Hepatocyte (in vitro differentiated cells): ENCODE measurements around the gene STRA6. TPM values are rescaled to one million over a fixed set of nuclear protein-coding genes. Genes with fewer than 3 reads are reported as not detected.

Source experiments
- DNase-seq: peaks from one replicate; pipeline ENCODE4 v3.0.0-alpha.2; 2016; ENCODE audit warnings: low spot score
- H2AFZ ChIP-seq: fragments of 200-600 bp; sonication (generic); 2 replicates; pipeline ENCODE4 v1.6.0; 2016; ENCODE audit warnings: antibody characterized with exemption, mild to moderate bottlenecking
- H3K27ac ChIP-seq: fragments of 200-600 bp; sonication (generic); 2 replicates; pipeline ENCODE4 v1.5.1; 2016; ENCODE audit warnings: mild to moderate bottlenecking
- H3K27me3 ChIP-seq: fragments of 200-600 bp; sonication (generic); 2 replicates; pipeline ENCODE4 v1.6.1; 2016
- H3K36me3 ChIP-seq: fragments of 200-600 bp; sonication (generic); replicated peaks from 2 replicates; pipeline ENCODE4 v1.5.1; 2016; ENCODE audit warnings: low read depth; ENCODE audit not compliant: insufficient read depth
- H3K4me1 ChIP-seq: fragments of 200-600 bp; sonication (generic); 2 replicates; pipeline ENCODE4 v1.5.1; 2016; ENCODE audit warnings: mild to moderate bottlenecking, moderate library complexity; ENCODE audit not compliant: insufficient read depth
- H3K4me2 ChIP-seq: fragments of 200-600 bp; sonication (generic); 2 replicates; pipeline ENCODE4 v1.6.0; 2016
- H3K4me3 ChIP-seq: fragments of 200-600 bp; sonication (generic); 2 replicates; pipeline ENCODE4 v1.5.1; 2016; ENCODE audit warnings: mild to moderate bottlenecking
- H3K79me2 ChIP-seq: fragments of 200-600 bp; sonication (generic); 2 replicates; pipeline ENCODE4 v1.6.0; 2017; ENCODE audit warnings: mild to moderate bottlenecking
- H3K9me2 ChIP-seq: fragments of 200-600 bp; sonication (generic); replicated peaks from 2 replicates; pipeline ENCODE4 v1.6.0; 2017; ENCODE audit warnings: mild to moderate bottlenecking; ENCODE audit not compliant: insufficient read depth
- H3K9me3 ChIP-seq: fragments of 200-600 bp; sonication (generic); 2 replicates; pipeline ENCODE4 v1.5.1; 2016; ENCODE audit warnings: low read depth, mild to moderate bottlenecking
- H4K20me1 ChIP-seq: fragments of 200-600 bp; sonication (generic); 2 replicates; pipeline ENCODE4 v1.6.0; 2016; ENCODE audit warnings: mild to moderate bottlenecking; ENCODE audit not compliant: insufficient read depth, poor library complexity, severe bottlenecking
- CTCF ChIP-seq: fragments of 200-600 bp; sonication (generic); IDR thresholded peaks from 2 replicates; pipeline ENCODE4 v1.5.1; 2016; ENCODE audit warnings: antibody characterized with exemption, mild to moderate bottlenecking; ENCODE audit not compliant: poor library complexity
- EZH2 ChIP-seq: fragments of 200-600 bp; sonication (generic); IDR thresholded peaks from 2 replicates; pipeline ENCODE4 v1.6.1; 2016; ENCODE audit warnings: antibody characterized with exemption, mild to moderate bottlenecking, borderline replicate concordance
- EZH2phosphoT487 ChIP-seq: fragments of 200-600 bp; sonication (generic); IDR thresholded peaks from one replicate; pipeline ENCODE4 v1.6.1; 2018; ENCODE audit warnings: antibody characterized with exemption, mild to moderate bottlenecking, low read depth, moderate library complexity; ENCODE audit not compliant: unreplicated experiment, severe bottlenecking
- WGBS: methylation state at CpG from one replicate; pipeline ENCODE4 v1.1.6; 2016; ENCODE audit warnings: low lambda C conversion rate; ENCODE audit errors: missing lambda C conversion rate; 5-methylcytosine and 5-hydroxymethylcytosine counted together
- polyA plus RNA-seq: library from polyadenylated mRNA; unstranded; fragments of >200 nt; fragmentation: Nextera tagmentation; extraction: Ambion mirVana; gene quantifications from 2 replicates; pipeline ENCODE4 v1.2.1, GENCODE V29; 2016
- total RNA-seq: library from RNA; depleted of rRNA; stranded (reverse); fragments of >200 nt; gene quantifications from 2 replicates; pipeline ENCODE4 v1.2.3, GENCODE V29; 2014

Gene STRA6
- total and polyA plus RNA-seq, 2 experiments from 2014 or later, result 31.5 to 37.1 TPM

- H3K4me3 ChIP-seq, result no peak overlapping the region
- no peaks in the 10 kb centered on the region for H3K36me3 ChIP-seq
- WGBS, result 56% methylated on average over 6 of the region's 6 CpGs
- H3K79me2 ChIP-seq, result no peaks in the 10 kb centered on the region
- H3K27ac ChIP-seq, result peak overlapping the region; percentile 24
- DNase-seq, result no peak
- no peaks in the 10 kb centered on the region for H3K9me3 ChIP-seq
- TF ChIP-seq EZH2 (no peak), CTCF (no peak), EZH2phosphoT487 (no peak)
- peak overlapping the region; percentile 56 for H3K4me2 ChIP-seq
- H2AFZ ChIP-seq, result no peak overlapping the region
- H3K27me3 ChIP-seq, result no peaks in the 10 kb centered on the region
- no peaks in the 10 kb centered on the region for H4K20me1 ChIP-seq
- peaks cover 29% of the 10 kb centered on the region for H3K4me1 ChIP-seq
- H3K9me2 ChIP-seq, result no peaks in the 10 kb centered on the region
These were observed 5.9 kb upstream of the STRA6 start for GRCh38 chr15:74208496-74208895.

GRCh38 chr15:74207652-74208440, 5.3 kb upstream of the STRA6 start:
- 85% methylated on average over 16 of the region's 16 CpGs for WGBS
- Histone ChIP-seq H3K9me2 (no peaks in the 10 kb centered on the region), H3K27me3 (no peaks in the 10 kb centered on the region), H3K4me1 (peaks cover 36% of the 10 kb centered on the region), H4K20me1 (no peaks in the 10 kb centered on the region), H2AFZ (no peak overlapping the region), H3K36me3 (no peaks in the 10 kb centered on the region), H3K79me2 (no peaks in the 10 kb centered on the region), H3K4me2 (no peak overlapping the region), H3K9me3 (no peaks in the 10 kb centered on the region), H3K27ac (no peak overlapping the region), H3K4me3 (no peak overlapping the region)
- no peak for DNase-seq
- no peak for TF ChIP-seq EZH2
- TF ChIP-seq CTCF, result no peak
- no peak for TF ChIP-seq EZH2phosphoT487

DNA sequence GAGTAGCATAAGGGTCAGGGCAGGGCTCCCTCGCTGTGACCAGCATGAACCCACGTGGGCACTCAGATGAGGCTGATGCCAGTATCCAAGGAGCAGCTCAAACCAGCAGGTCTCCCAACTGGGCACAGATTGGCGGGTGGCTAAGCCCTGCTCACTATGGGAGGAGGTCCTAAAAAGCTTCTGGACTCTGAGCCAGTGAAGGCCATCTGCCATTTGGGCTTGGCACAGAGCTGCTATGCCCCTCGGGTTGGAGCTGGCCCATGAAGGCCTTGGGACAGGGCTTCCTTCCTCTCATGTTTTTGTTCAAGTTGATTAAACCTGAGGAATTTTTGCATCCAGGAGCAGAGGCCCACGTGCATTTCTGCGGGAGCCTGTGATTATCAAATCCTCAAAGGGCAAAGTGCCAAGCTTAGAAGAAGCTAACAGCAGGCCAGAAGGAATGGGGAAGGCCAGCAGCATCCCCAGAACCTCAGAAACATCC, 4.3 kb upstream of the STRA6 start:
- Histone ChIP-seq H2AFZ (no peak overlapping the region), H3K79me2 (peaks cover 2% of the 10 kb centered on the region), H3K27me3 (no peaks in the 10 kb centered on the region), H4K20me1 (no peaks in the 10 kb centered on the region), H3K36me3 (no peaks in the 10 kb centered on the region), H3K4me3 (no peak overlapping the region), H3K4me2 (no peak overlapping the region), H3K9me2 (no peaks in the 10 kb centered on the region), H3K27ac (no peak overlapping the region), H3K9me3 (no peaks in the 10 kb centered on the region), H3K4me1 (peaks cover 45% of the 10 kb centered on the region)
- no peak for TF ChIP-seq CTCF
- TF ChIP-seq EZH2phosphoT487, result no peak
- TF ChIP-seq EZH2, result no peak
- peak; percentile 42 for DNase-seq
- WGBS, result 59% methylated on average over 6 of the region's 6 CpGs
